Stimulated activated CD8-positive, alpha-beta memory T cell treated with anti-CD3 and anti-CD28 coated beads, Interleukin-15, amount 100 ng/mL, for 48 hours (primary cell): ENCODE data around the gene KHNYN.
"Not testable (repeated sequence)": the region's sequence is repeated elsewhere in the genome, so short reads cannot be mapped to it uniquely, and the experiment has no call there.

Experiments used
- DNase-seq, 2 donors: peaks; one replicate each; pipeline ENCODE4 v3.0.0-alpha.2; 2020; ENCODE audit warnings: low read depth in 2 of 2

KHNYN gene

DNA sequence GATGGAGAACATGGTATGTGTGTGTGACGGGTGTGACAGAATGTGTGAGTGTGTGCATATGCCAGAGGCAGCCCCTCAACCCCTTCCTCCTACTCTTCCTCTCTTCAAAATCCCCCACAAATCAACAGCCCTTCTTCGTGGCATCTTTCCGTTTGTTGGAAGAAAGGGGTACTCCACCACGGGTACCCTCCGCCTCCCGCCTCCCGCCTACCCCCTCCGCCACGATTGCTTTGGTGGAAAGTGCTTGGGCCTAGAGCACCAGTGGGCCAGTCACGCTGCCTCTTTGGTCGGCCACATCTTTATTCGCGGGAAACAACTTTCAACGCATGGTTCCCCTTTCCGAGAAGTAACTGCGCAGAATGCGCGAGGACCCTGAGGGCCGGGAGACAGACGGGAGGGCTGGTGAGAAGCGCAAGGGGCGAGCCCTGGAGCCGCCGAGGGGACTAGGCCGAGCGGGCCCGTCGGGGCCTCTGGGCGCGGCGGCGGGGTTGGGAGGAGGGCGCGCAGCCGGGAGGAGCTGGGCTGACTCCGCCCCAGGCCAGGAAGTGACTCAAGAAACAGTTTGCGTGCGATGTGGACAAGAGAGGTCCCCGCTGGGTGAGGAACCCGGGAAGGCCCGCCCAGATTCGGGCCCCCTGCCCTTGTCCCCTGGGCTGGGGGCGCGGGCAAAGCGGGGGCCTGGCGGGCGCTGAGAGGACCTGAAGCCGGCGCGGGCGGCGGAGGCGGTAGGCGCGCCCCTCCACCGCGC lies at the start of gene KHNYN, which contains the start of gene CBLN3:
Gene KHNYN (plus strand): TSS at position 560 of the 748 bp plus-strand sequence. CDS start 777 bp downstream, outside the sequence.
Gene CBLN3 (minus strand): TSS at position 274 of the 748 bp plus-strand sequence. CDS start 614 bp downstream, outside the sequence.
- DNase-seq: peak; percentile 82

- no peak for DNase-seq
Observed at GRCh38 chr14:24381363-24382063, 48.2 kb upstream of the KHNYN start.

- DNase-seq: no peak
Observed at GRCh38 chr14:24382064-24382371, 47.7 kb upstream of the KHNYN start.

DNA sequence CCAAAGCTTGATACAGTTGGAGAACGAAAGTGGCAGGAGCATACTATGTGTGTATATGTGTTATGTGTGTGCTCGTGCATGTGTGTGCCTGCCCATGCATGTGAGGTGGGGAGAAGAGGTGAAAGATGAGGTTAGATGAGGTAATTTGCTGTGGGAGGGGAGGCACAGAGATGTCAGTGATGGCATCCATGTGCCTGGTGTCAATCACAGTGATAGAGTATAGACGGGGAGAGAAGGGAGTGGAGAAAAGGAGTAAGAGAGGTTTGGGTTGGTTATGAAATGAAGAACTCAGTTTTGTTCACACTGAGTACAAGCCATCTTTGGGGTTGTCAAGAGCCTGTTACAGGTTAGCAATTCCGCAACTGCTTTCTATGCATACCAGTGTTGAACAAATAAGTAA lies 45.6 kb upstream of the KHNYN start:
- DNase-seq: no peak

DNA sequence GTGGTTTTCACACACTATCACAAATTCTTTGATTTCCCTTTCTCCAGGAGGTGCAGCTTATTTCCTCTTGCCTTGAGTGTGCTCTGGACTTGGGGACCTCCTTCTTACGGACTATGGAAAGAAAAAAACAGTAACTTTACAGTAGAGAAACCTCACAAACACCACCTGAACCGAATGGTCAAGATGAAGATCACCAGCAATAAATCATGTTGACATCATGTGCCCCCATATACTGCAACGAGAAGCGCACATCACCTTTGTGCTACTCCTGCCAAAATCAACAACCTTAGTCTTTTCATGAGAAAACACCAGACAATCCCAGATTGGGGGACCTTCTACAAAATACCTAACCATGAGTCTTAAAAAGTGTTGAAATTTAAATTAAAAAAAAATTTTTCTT lies 44.2 kb upstream of the KHNYN start:
- no peak for DNase-seq

GRCh38 chr14:24387009-24387345 lies 42.8 kb upstream of the KHNYN start:
- DNase-seq: no peak

DNA sequence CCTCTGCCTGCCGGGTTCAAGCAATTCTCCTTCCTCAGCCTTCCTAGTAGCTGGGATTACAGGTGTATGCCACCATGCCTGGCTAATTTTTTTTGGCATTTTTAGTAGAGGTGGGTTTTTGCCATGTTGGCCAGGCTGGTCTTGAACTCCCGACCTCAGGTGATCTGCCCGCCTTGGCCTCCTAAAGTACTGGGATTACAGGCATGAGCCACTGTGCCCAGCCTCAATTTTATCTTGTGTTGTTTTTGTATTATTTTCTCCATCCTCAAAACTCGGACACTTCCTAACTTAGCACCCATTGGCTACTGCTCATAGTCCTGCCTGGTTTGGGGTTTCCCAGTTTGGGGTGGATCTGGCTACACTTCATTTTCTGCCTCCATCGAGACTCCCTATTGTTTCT lies 42.2 kb upstream of the KHNYN start:
- DNase-seq: not testable (repeated sequence)

DNA sequence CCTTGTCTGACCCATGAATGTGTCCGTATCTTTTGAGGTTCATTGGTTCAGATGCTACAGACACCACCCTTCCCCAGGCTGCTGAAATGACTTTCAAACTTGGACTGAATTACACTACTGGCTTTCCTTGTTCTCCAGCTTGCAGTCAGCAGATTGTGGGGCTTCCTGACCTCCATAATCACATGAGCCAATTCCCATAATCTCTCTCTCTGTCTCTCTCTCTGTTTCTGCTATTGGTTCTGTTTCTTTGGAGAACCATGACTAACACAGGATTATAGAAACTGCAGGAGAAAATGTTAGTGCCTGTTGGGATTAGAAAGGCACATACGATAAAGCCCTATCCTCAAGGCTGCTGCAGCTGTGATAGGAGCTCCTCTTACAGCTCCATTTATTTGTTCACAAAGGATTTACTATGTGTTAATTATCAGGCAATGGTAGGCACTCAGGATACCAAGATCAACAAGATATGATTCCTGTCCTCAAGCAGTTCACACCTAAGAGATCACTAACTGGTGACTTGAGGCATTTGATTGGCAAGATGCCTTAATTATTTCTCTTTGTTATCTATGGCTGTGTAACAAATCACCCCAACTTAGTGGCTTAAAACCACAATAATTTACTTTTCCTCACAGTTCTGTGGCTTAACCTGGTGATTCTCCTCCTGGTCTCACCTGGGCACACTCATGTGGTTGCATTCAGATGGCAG lies 41.1 kb upstream of the KHNYN start:
- DNase-seq: no peak

GRCh38 chr14:24389226-24389848 lies 40.4 kb upstream of the KHNYN start:
- no peak for DNase-seq

GRCh38 chr14:24390701-24391468 lies 38.9 kb upstream of the KHNYN start:
- DNase-seq: no peak

- no peak for DNase-seq
Observed at GRCh38 chr14:24392325-24393091, 37.2 kb upstream of the KHNYN start.

- DNase-seq: no peak
Observed at GRCh38 chr14:24394275-24394674, 35.5 kb upstream of the KHNYN start.

- DNase-seq: no peak
Observed at GRCh38 chr14:24395609-24396582, 33.9 kb upstream of the KHNYN start.

DNA sequence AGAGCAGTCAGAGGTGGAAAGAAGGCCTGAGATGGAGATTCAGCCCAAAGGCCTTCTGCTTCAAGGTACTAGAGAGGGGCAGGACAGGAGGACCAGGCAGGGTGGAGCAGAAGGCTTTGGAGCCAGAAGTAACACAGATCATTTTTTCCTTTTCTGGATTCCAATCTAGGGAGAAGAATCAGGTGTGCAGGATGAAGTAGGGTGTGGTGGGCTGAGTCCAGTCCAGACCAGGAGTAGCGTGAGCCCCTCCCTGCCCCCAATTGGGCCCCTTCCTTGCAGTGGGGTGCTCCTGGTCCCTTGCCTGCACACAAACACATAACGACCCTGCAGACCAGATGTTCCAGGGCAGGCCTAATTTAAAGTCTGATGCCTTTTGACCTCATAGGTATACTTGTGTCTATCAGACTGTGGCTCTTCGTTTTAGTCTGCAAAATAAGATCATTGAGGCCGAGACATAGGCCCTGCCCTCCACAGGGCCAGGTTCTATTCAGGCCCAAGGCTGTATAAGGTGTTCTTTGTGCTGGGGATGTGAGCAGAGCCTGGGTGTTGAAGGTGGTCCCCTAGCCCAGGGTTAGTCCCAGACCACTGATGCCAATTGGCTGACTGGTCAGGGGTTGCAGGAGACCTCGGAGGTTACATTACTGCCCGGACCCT lies 32.0 kb upstream of the KHNYN start:
- DNase-seq: no peak

- no peak for DNase-seq
Observed at GRCh38 chr14:24398293-24398652, 31.5 kb upstream of the KHNYN start.

DNA sequence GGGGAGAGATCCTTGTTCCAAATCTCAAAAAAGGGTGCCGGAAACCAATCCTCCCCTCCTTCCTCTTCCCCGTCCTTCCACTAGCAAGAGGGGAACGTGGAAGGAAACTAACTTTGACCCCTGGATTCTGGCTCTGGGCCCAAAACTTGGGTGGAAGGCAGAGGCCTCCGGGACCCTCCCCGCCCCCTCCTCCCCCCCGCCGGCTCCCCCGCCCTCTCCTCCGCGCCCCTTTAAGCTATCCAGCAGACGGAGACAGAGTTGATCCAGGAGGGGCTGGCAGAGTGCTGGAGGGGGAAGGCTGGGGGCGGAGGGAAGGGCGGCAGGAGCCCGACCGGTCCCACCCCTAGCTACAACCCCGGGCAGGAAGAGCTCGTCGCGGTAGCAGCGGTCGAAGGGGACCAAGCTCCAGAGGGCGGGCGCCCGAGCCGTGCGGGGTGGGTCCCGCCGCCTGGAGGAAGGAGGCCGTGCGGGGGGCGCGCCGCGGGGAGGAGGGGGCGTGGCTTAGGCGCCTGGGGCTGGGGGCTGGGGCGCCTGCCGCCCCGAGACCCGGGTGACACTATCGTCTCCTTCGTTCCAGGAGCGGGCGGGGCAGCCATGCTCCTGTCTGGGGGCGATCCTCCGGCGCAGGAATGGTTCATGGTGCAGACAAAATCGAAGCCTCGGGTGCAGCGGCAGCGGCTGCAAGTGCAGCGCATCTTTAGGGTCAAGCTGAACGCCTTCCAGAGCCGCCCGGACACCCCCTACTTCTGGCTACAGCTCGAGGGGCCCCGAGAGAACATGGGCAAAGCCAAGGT lies 30.9 kb upstream of the KHNYN start, which contains the start of gene NYNRIN:
Gene NYNRIN (plus strand): TSS at position 351 of the 794 bp plus-strand sequence. CDS start 244 bp downstream, at position 595.
- DNase-seq: no peak

DNA sequence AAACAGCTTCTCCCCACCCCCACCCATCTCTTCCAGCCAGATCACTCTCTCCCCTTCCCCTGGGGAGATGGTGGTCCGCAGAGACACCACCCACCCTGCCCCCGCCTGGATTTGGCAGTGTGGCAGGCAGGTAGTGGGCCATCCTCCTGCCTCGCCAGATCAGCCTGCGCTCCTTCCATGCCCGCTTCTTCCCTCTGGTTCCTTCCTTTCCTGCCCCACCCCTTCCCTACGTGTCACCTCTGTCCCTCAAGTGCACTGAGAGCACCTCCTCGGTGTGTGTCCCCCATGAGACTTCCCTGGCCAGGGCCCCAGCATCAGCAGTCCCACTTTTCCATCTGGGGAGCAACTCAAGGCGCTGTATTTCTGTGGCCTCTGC lies 30.3 kb upstream of the KHNYN start:
- DNase-seq: no peak

DNA sequence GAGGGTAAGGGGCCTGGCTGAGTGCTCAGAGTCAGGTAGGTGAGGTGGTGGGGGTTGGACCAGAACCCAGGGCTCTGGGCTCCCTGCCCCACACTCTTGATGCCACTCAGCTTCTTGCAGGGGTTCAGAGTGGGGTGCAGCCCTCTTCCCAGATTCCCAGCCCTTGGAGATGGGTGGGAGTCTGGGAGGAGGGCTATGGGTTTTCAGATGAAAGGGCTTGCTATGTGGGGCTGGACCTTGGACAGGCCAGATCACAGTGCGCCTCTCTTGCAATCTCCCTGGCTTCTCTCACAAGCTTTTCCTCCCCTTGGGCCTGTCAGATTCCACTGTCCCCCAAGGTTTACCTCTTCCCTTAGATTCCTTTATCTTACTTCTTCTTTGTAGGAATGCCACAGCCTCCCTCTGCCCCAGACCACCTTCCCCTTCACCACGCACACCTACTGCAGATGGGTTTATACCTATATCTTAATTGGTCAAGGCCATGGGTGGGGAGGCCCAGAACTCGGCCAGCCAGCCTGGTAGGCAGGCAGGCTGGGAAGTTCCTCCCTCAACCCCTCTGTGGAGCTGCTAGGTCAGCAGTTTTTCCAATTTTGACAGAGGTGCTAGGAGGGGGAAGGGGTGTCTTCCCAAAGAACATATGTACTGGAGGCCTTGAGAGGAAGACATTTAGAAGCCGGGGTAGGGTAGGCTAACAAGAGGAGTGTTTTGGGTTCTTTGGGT lies 29.6 kb upstream of the KHNYN start:
- no peak for DNase-seq
